Endodermal cell (in vitro differentiated cells): ENCODE results near the gene PSMC3IP. TPM values are rescaled to one million over a fixed set of nuclear protein-coding genes. Genes with fewer than 3 reads are reported as not detected.
"Not testable (repeated sequence)": the region's sequence is repeated elsewhere in the genome, so short reads cannot be mapped to it uniquely, and the experiment has no call there.

Experiments
- DNase-seq: peaks from one replicate; pipeline ENCODE4 v3.0.0-alpha.2; 2017
- H3K27ac ChIP-seq: 2 replicates; pipeline ENCODE4 v1.5.1; 2013; ENCODE audit warnings: mild to moderate bottlenecking, low read depth, low read length, moderate library complexity
- H3K27me3 ChIP-seq: 2 replicates; pipeline ENCODE4 v1.6.1; 2013; ENCODE audit warnings: mild to moderate bottlenecking, low read length, moderate library complexity; ENCODE audit not compliant: insufficient read depth, control insufficient read depth, poor library complexity, severe bottlenecking
- H3K36me3 ChIP-seq: 2 replicates; pipeline ENCODE4 v1.7.0; 2013; ENCODE audit warnings: mild to moderate bottlenecking, low read length, moderate library complexity; ENCODE audit not compliant: control insufficient read depth, insufficient read depth
- H3K4me1 ChIP-seq: one replicate; pipeline ENCODE4 v1.7.0; 2013; ENCODE audit warnings: low read length; ENCODE audit not compliant: control insufficient read depth, insufficient read depth
- H3K4me3 ChIP-seq: 2 replicates; pipeline ENCODE4 v1.5.1; 2013; ENCODE audit warnings: mild to moderate bottlenecking, low read length, moderate library complexity
- H3K9ac ChIP-seq: 2 replicates; pipeline ENCODE4 v1.6.1; 2013; ENCODE audit warnings: mild to moderate bottlenecking, low read length, moderate library complexity; ENCODE audit not compliant: poor library complexity, severe bottlenecking; ENCODE audit errors: extremely low read depth
- H3K9me3 ChIP-seq: 2 replicates; pipeline ENCODE4 v1.6.1; 2013; ENCODE audit warnings: mild to moderate bottlenecking, low read length, moderate library complexity; ENCODE audit not compliant: control insufficient read depth
- H3K27ac Mint-ChIP-seq: 2 replicates; pipeline ENCODE4 v1.8.0; 2020; ENCODE audit warnings: mixed read lengths
- H3K27me3 Mint-ChIP-seq: 2 replicates; pipeline ENCODE4 v1.8.0; 2021; ENCODE audit warnings: mild to moderate bottlenecking, mixed read lengths; ENCODE audit not compliant: insufficient read depth
- H3K36me3 Mint-ChIP-seq: 2 replicates; pipeline ENCODE4 v1.8.0; 2020; ENCODE audit warnings: low read depth, mixed read lengths
- H3K4me1 Mint-ChIP-seq: 2 replicates; pipeline ENCODE4 v1.8.0; 2020; ENCODE audit warnings: mixed read lengths
- H3K4me3 Mint-ChIP-seq: 2 replicates; pipeline ENCODE4 v1.8.0; 2020; ENCODE audit warnings: mild to moderate bottlenecking, moderate library complexity, mixed read lengths
- H3K9me3 Mint-ChIP-seq: 2 replicates; pipeline ENCODE4 v1.8.0; 2020; ENCODE audit warnings: mild to moderate bottlenecking, mixed read lengths
- CTCF ChIP-seq: fragments of 200-600 bp; sonication (generic); conservative IDR thresholded peaks from 2 replicates; pipeline ENCODE4 v1.5.0; 2021; ENCODE audit warnings: antibody characterized with exemption, mild to moderate bottlenecking
- WGBS, 2 experiments: methylation state at CpG; one replicate each; pipeline versions ENCODE4 v1.1.5 to v1.1.7; 2013; ENCODE audit warnings: missing lambda C conversion rate in 2 of 2, mixed read lengths in 1 of 2; ENCODE audit not compliant: insufficient coverage in 1 of 2, insufficient read length in 1 of 2; 5-methylcytosine and 5-hydroxymethylcytosine counted together
- total RNA-seq, 2 donors: library from RNA; stranded (reverse); fragmentation: NEBNext Ultra II Directional in 1 of 2; extraction: Animal tissue kit (Norgen Biotek cat#: 25700) in 1 of 2; gene quantifications; 2 replicates in 1 of 2; 3 replicates in 1 of 2; pipeline ENCODE4 v1.2.1, GENCODE V29; 2021

PSMC3IP gene
- total RNA-seq, 2 donors from 2014 or later: 27.8 to 38.6 TPM

- H3K36me3 Mint-ChIP-seq: peaks cover 6% of the 10 kb centered on the region
- WGBS, 2 experiments: 96 to 97% methylated on average over 5 to 6 of the region's 6 CpGs
- H3K9me3 ChIP-seq: no peaks in the 10 kb centered on the region
- no peak overlapping the region for H3K27ac ChIP-seq
- H3K27me3 Mint-ChIP-seq: no peaks in the 10 kb centered on the region
- H3K4me3 ChIP-seq: no peak overlapping the region
- no peak overlapping the region for H3K27ac Mint-ChIP-seq
- H3K36me3 ChIP-seq: peaks cover 4% of the 10 kb centered on the region
- no peak for TF ChIP-seq CTCF
- H3K27me3 ChIP-seq: no peaks in the 10 kb centered on the region
- no peaks in the 10 kb centered on the region for H3K4me1 ChIP-seq
- H3K4me3 Mint-ChIP-seq: no peak overlapping the region
- H3K4me1 Mint-ChIP-seq: peaks cover 29% of the 10 kb centered on the region
- no peak for DNase-seq
- no peaks in the 10 kb centered on the region for H3K9me3 Mint-ChIP-seq
- no peak overlapping the region for H3K9ac ChIP-seq
Observed at GRCh38 chr17:42559075-42559474, 18.5 kb downstream of the PSMC3IP start.

- peak; percentile 95 for DNase-seq
- not testable (repeated sequence) for H3K27me3 Mint-ChIP-seq, H3K36me3 Mint-ChIP-seq, H3K9me3 Mint-ChIP-seq, H3K36me3 ChIP-seq, H3K4me1 ChIP-seq, H3K27ac ChIP-seq, H3K4me3 ChIP-seq, H3K27me3 ChIP-seq, H3K9ac ChIP-seq, H3K9me3 ChIP-seq
- peak overlapping the region; percentile 82 for H3K4me3 Mint-ChIP-seq
- peak overlapping the region; percentile 94 for H3K27ac Mint-ChIP-seq
- TF ChIP-seq CTCF: peak; percentile 71
- H3K4me1 Mint-ChIP-seq: peaks cover 16% of the 10 kb centered on the region
- 40% methylated on average over 5 of the region's 5 CpGs; no CpG with 5 or more reads in 1 of the 2 experiments for WGBS, 2 experiments
Observed at GRCh38 chr17:42555961-42556617, 21.4 kb downstream of the PSMC3IP start.

GRCh38 chr17:42555122-42555622 is 22.4 kb downstream of the PSMC3IP start:
- peak overlapping the region; percentile 89 for H3K4me3 ChIP-seq
- Mint-ChIP-seq H3K4me1 (peaks cover 15% of the 10 kb centered on the region), H3K27ac (peak overlapping the region; percentile 94), H3K36me3 (no peaks in the 10 kb centered on the region), H3K4me3 (peak overlapping the region; percentile 82), H3K27me3 (no peaks in the 10 kb centered on the region), H3K9me3 (no peaks in the 10 kb centered on the region)
- no peaks in the 10 kb centered on the region for H3K9me3 ChIP-seq
- TF ChIP-seq CTCF: no peak
- no peaks in the 10 kb centered on the region for H3K27me3 ChIP-seq
- peak overlapping the region; percentile 75 for H3K27ac ChIP-seq
- no peaks in the 10 kb centered on the region for H3K4me1 ChIP-seq
- no peak for DNase-seq
- peak overlapping the region; percentile 74 for H3K9ac ChIP-seq
- WGBS, 2 experiments: 33 to 38% methylated on average over 3 to 4 of the region's 4 CpGs
- H3K36me3 ChIP-seq: no peaks in the 10 kb centered on the region
